Testis (tissue), 3 donors: ENCODE data around the gene HS6ST3. TPM values are rescaled to one million over a fixed set of nuclear protein-coding genes. Genes with fewer than 3 reads are reported as not detected.

Source experiments
- DNase-seq: peaks from one replicate; pipeline ENCODE4 v3.0.0-alpha.2; 2019
- H3K27ac ChIP-seq, 2 donors: fragments of 200-600 bp; sonication (generic); one replicate each; pipeline ENCODE4 v1.5.1; 2019
- H3K27me3 ChIP-seq: fragments of 200-600 bp; sonication (generic); one replicate; pipeline ENCODE4 v1.5.1; 2019
- H3K36me3 ChIP-seq: fragments of 200-600 bp; sonication (generic); one replicate; pipeline ENCODE4 v1.5.1; 2017; ENCODE audit warnings: low read depth; ENCODE audit errors: missing control alignments
- H3K4me1 ChIP-seq: fragments of 200-600 bp; sonication (generic); one replicate; pipeline ENCODE4 v1.5.1; 2019
- H3K4me3 ChIP-seq, 2 donors: fragments of 200-600 bp; sonication (generic); one replicate each; pipeline ENCODE4 v1.5.1; 2017 to 2019
- H3K9me3 ChIP-seq: fragments of 200-600 bp; sonication (generic); one replicate; pipeline ENCODE4 v1.5.1; 2017
- POLR2A ChIP-seq: fragments of 450-650 bp; IDR thresholded peaks from one replicate; pipeline ENCODE4 v1.6.1; 2017; ENCODE audit warnings: antibody characterized with exemption, mild to moderate bottlenecking, moderate library complexity
- WGBS, 2 donors: methylation state at CpG; one replicate each; pipeline ENCODE4 v1.1.5; 2018; 5-methylcytosine and 5-hydroxymethylcytosine counted together
- intact Hi-C: fragments of 100-400 bp; cut with DNase I; formaldehyde crosslinking; loops from one replicate; pipeline ENCODE4 v1.15.1; 2023; ENCODE audit warnings: low total_unique reads
- polyA plus RNA-seq: library from polyadenylated mRNA; stranded (reverse); fragments of 350-450 nt; fragmentation: Illumina TruSeq; extraction: RNeasy Lipid Tissue Mini Kit (QIAGEN cat#74804); gene quantifications from one replicate; pipeline ENCODE4 v1.2.3, GENCODE V29; 2014; ENCODE audit warnings: low read depth, low replicate concordance; ENCODE audit not compliant: insufficient read depth
- total RNA-seq, 2 donors: library from RNA; depleted of rRNA; stranded (reverse); fragments of >200 nt; gene quantifications; one replicate each; pipeline ENCODE4 v1.2.3, GENCODE V29; 2016
- TF ChIP-seq, protein P1 (sequence below), 3 experiments: fragments of 450-650 bp in 2 of 3; fragments of 200-600 bp in 1 of 3; sonication (generic) in 1 of 3; IDR thresholded peaks; one replicate each; pipeline ENCODE4 v1.5.1; 2016 to 2019; ENCODE audit warnings: antibody characterized with exemption in 3 of 3, mild to moderate bottlenecking in 2 of 3, moderate library complexity in 1 of 3

Gene HS6ST3
- total and polyA plus RNA-seq, 3 donors from 2014 or later = 0.87 to 1.3 (median 1.3) TPM

DNA sequence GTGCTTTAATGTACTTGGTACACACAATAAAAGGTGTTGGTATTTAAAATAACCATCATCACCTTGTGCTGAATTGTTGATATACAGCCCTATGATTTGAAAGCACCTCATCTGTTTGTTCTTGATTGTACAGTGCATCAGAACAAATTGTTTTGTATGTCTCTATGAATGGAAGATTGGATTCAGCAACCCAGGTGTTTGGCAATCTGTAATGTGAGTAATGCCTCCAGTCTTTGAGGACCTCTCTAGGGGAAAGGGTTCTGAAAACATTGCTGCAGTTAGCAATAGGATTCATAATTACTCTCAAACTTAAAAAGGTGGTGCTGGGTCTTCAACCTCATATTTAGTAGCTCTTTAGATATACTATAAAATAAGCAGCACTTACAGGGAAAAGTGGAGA lies 562.6 kb downstream of the HS6ST3 start:
- H3K27me3 ChIP-seq = no peaks in the 10 kb centered on the region
- H3K4me1 ChIP-seq = no peaks in the 10 kb centered on the region
- no peaks in the 10 kb centered on the region for H3K9me3 ChIP-seq
- H3K27ac ChIP-seq = no peak overlapping the region
- intact Hi-C loops = no loop called here
- TF ChIP-seq POLR2A = no peak
- TF ChIP-seq, protein P1, sequence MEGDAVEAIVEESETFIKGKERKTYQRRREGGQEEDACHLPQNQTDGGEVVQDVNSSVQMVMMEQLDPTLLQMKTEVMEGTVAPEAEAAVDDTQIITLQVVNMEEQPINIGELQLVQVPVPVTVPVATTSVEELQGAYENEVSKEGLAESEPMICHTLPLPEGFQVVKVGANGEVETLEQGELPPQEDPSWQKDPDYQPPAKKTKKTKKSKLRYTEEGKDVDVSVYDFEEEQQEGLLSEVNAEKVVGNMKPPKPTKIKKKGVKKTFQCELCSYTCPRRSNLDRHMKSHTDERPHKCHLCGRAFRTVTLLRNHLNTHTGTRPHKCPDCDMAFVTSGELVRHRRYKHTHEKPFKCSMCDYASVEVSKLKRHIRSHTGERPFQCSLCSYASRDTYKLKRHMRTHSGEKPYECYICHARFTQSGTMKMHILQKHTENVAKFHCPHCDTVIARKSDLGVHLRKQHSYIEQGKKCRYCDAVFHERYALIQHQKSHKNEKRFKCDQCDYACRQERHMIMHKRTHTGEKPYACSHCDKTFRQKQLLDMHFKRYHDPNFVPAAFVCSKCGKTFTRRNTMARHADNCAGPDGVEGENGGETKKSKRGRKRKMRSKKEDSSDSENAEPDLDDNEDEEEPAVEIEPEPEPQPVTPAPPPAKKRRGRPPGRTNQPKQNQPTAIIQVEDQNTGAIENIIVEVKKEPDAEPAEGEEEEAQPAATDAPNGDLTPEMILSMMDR (IDR thresholded peaks at IDR 0.05) = no peak
- no peak for DNase-seq
- H3K4me3 ChIP-seq = no peak overlapping the region
- no peaks in the 10 kb centered on the region for H3K36me3 ChIP-seq

DNA sequence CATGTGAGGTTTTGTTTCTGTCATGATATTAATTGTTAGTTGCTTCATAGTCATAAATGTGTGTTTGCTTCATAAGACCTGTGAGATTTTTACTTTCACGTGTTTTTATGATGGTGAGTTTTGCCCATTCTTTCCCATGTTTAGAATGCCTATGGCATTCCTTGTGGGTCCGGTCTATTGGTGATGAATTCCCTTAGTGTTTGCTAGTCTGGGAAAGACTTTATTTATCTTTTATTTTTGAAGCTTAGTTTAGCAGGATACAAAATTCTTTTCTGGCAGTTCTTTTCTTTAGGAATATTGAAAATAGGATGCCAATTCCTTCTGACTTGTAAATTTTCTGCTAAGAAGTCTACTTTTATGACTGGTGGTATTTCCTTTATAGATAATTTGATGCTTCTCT lies 571.7 kb downstream of the HS6ST3 start:
- H3K36me3 ChIP-seq = no peaks in the 10 kb centered on the region
- TF ChIP-seq, protein P1 (IDR thresholded peaks at IDR 0.05) = no peak
- TF ChIP-seq POLR2A = no peak
- intact Hi-C loops = no loop called here
- no peak overlapping the region for H3K4me3 ChIP-seq
- no peak for DNase-seq
- H3K4me1 ChIP-seq = no peaks in the 10 kb centered on the region
- WGBS, 2 donors = 92 to 96% methylated on average over 2 of the region's 2 CpGs
- no peak overlapping the region for H3K27ac ChIP-seq
- H3K9me3 ChIP-seq = no peaks in the 10 kb centered on the region
- H3K27me3 ChIP-seq = no peaks in the 10 kb centered on the region

DNA sequence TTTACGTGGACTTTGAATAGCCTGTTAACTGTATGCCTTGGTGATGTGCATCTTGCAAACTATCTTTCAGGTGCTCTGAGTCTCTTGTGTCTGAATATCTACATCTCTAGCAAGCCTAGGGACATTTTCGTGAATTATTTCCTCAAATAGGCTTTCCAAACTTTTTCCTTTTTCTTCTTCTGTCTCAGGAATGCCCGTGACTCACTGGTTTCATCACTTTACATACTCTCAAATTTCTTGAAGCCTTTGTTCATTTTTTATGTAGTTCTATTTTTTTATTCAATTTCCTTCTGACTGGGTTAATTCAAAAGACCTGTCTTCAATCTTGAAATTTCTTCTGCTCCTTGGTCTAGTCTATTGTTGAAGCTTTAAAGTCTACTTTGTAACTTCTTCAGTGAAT lies 572.1 kb downstream of the HS6ST3 start:
- no peaks in the 10 kb centered on the region for H3K9me3 ChIP-seq
- 82 to 88% methylated on average over 3 of the region's 3 CpGs for WGBS, 2 donors
- intact Hi-C loops = no loop called here
- H3K4me1 ChIP-seq = no peaks in the 10 kb centered on the region
- H3K27ac ChIP-seq = no peak overlapping the region
- no peak overlapping the region for H3K4me3 ChIP-seq
- no peak for DNase-seq
- TF ChIP-seq POLR2A = no peak
- TF ChIP-seq, protein P1 (IDR thresholded peaks at IDR 0.05) = no peak
- H3K36me3 ChIP-seq = no peaks in the 10 kb centered on the region
- no peaks in the 10 kb centered on the region for H3K27me3 ChIP-seq

DNA sequence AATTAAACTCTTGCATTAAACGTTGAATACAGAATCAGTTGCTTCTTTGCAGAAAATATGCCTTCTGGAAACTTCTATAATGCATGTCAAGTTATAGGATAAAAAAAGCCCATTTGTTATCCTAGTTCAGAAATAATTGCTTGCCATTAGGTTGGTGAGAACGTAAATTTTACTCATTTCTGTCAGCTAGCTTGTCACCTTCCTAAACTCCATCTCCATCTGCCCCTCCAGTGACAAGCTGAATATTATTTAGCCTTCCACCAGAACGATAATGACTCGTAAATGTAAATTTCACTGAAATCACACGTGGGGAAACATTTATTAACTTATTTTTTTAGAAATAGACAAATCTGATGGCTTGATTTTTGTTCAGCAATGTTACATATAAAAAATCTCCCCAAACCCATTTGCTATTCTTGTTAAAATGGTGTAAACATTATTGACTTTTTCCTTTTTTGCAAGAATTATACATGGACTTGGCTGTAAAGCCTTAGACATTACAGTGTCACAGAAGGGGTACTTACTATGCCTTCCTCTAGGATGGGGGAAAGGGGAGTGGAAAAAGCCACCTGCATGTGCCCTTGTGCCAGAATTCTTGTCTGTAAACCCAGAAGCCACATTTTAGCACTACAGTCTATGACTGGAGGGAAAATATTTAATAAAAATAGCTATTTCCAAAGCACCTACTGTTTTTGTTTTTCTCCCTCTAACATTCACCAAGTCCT lies 577.5 kb downstream of the HS6ST3 start:
- Histone ChIP-seq H3K27me3 (no peaks in the 10 kb centered on the region), H3K27ac (no peak overlapping the region), H3K36me3 (no peaks in the 10 kb centered on the region), H3K4me3 (no peak overlapping the region), H3K4me1 (no peaks in the 10 kb centered on the region), H3K9me3 (no peaks in the 10 kb centered on the region)
- TF ChIP-seq, protein P1 (IDR thresholded peaks at IDR 0.05) = no peak
- no peak for TF ChIP-seq POLR2A
- intact Hi-C loops = no loop called here
- DNase-seq = no peak
- 53 to 59% methylated on average over 5 of the region's 5 CpGs for WGBS, 2 donors

DNA sequence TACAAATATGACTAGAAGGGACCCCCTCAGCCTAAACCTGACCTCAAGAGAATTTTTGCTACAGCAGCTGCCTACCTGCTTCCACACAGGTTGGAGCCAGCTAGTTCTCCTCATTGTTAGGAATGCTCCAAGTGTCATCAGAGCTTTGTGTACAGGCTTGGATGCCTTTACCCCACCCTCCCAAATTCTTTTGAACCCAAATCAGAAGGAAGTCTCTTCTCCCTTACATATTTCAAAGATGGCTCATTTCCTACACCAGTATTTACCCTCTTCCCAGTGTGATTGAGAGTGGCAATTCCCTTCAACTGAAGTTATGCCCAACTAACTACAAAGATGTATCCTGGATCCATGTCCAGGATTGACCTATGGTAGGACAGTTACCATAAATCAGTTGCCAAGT lies 581.2 kb downstream of the HS6ST3 start:
- no peak for TF ChIP-seq POLR2A
- TF ChIP-seq, protein P1 (IDR thresholded peaks at IDR 0.05) = no peak
- intact Hi-C loops = no loop called here
- H3K36me3 ChIP-seq = no peaks in the 10 kb centered on the region
- no peaks in the 10 kb centered on the region for H3K27me3 ChIP-seq
- H3K9me3 ChIP-seq = no peaks in the 10 kb centered on the region
- H3K4me3 ChIP-seq = no peak overlapping the region
- H3K27ac ChIP-seq = no peak overlapping the region
- DNase-seq = no peak
- no peaks in the 10 kb centered on the region for H3K4me1 ChIP-seq
